GM19372 (cell line): ENCODE measurements around the gene CARM1.
"Not testable (repeated sequence)": the region's sequence is repeated elsewhere in the genome, so short reads cannot be mapped to it uniquely, and the experiment has no call there.

Experiments used
- ATAC-seq: cut with Tn5 transposase; IDR thresholded peaks from one replicate; pipeline ENCODE4 v1.9.1; 2021; ENCODE audit warnings: mild to moderate bottlenecking, low read depth, moderate library complexity; ENCODE audit not compliant: unreplicated experiment

Gene CARM1

GRCh38 chr19:10870955-10871603 lies at the start of gene CARM1:
Gene CARM1, plus strand, starts transcription at chr19:10871553. Its CDS starts 150 bp downstream, at chr19:10871703.
- ATAC-seq = peak; percentile 82

GRCh38 chr19:10823690-10824089 lies 47.7 kb upstream of the CARM1 start:
- ATAC-seq = no peak

- no peak for ATAC-seq
Measured at GRCh38 chr19:10826231-10826630, 45.1 kb upstream of the CARM1 start.

GRCh38 chr19:10826846-10827245 lies 44.5 kb upstream of the CARM1 start:
- ATAC-seq = no peak

GRCh38 chr19:10828981-10829821 lies 42.2 kb upstream of the CARM1 start:
- no peak for ATAC-seq

GRCh38 chr19:10829967-10830366 lies 41.4 kb upstream of the CARM1 start:
- ATAC-seq = no peak

- ATAC-seq = no peak
Measured at GRCh38 chr19:10830370-10830769, 41.0 kb upstream of the CARM1 start.

GRCh38 chr19:10830931-10831779 lies 40.2 kb upstream of the CARM1 start:
- ATAC-seq = no peak

- no peak for ATAC-seq
Measured at GRCh38 chr19:10831987-10832938, 39.1 kb upstream of the CARM1 start.

GRCh38 chr19:10832939-10833296 lies 38.4 kb upstream of the CARM1 start:
- ATAC-seq = no peak

- no peak for ATAC-seq
Measured at GRCh38 chr19:10835089-10835753, 36.1 kb upstream of the CARM1 start.

- peak; percentile 74 for ATAC-seq
Measured at GRCh38 chr19:10835754-10836478, 35.4 kb upstream of the CARM1 start, which contains the start of gene TMED1. Gene TMED1, minus strand, starts transcription at chr19:10836212. Its CDS starts 21 bp downstream, at chr19:10836191.

GRCh38 chr19:10836479-10837330 lies 34.6 kb upstream of the CARM1 start:
- ATAC-seq = no peak

GRCh38 chr19:10837649-10838048 lies 33.7 kb upstream of the CARM1 start:
- not testable (repeated sequence) for ATAC-seq

- ATAC-seq = no peak
Measured at GRCh38 chr19:10838377-10838776, 33.0 kb upstream of the CARM1 start.

- ATAC-seq = no peak
Measured at GRCh38 chr19:10839114-10840050, 32.0 kb upstream of the CARM1 start.

GRCh38 chr19:10842788-10843187 lies 28.6 kb upstream of the CARM1 start:
- no peak for ATAC-seq
